ENCODE measurements around the gene CYP4F3.

- TF ChIP-seq ZFP30 (CRISPR knock-in tag; IDR thresholded peaks at IDR 0.05) (no peak), PATZ1 (CRISPR knock-in tag; IDR thresholded peaks at IDR 0.05; ENCODE audit: borderline replicate concordance) (no peak), TCF4 (CRISPR knock-in tag; IDR thresholded peaks at IDR 0.05; ENCODE audit: borderline replicate concordance) (no peak), CSRNP3 (CRISPR knock-in tag; IDR thresholded peaks at IDR 0.05) (no peak), ZNF565 (CRISPR knock-in tag; conservative IDR thresholded peaks at IDR 0.05; ENCODE audit: low read depth) (no peak), ISL1 (CRISPR knock-in tag; IDR thresholded peaks at IDR 0.05) (no peak), PPARA (CRISPR knock-in tag; IDR thresholded peaks at IDR 0.05; ENCODE audit: borderline replicate concordance) (no peak), ZFP3 (CRISPR knock-in tag; IDR thresholded peaks at IDR 0.05) (no peak), OSR1 (CRISPR knock-in tag; IDR thresholded peaks at IDR 0.05) (no peak), ZNF70 (CRISPR knock-in tag; IDR thresholded peaks at IDR 0.05) (no peak)
Observed at GRCh38 chr19:15663247-15663646, 22.6 kb downstream of the CYP4F3 start.

All from SK-N-SH treated with all-trans-retinoic acid at 6 μM for 48 hours (cell line).